Ammon's horn (tissue), 1 donor: ENCODE results near the gene ADPRM.
A peak's percentile ranks its signal among the peaks of the same experiment; 100 is the strongest.
"Not testable (repeated sequence)": the region's sequence is repeated elsewhere in the genome, so short reads cannot be mapped to it uniquely, and the experiment has no call there.

Source experiments
- DNase-seq: peaks from one replicate; pipeline ENCODE4 v3.0.0-alpha.2; 2016; ENCODE audit warnings: low spot score

The ADPRM gene

GRCh38 chr17:10697092-10698081, at the start of gene ADPRM, which contains the start of gene SCO1:
ADPRM (plus strand) TSS chr17:10697594; CDS start chr17:10704927, 7,333 bp downstream.
SCO1 (minus strand) TSS chr17:10697533; CDS start chr17:10697507, 26 bp downstream.
- DNase-seq, result peak; percentile 97

- DNase-seq, result no peak
Measured at GRCh38 chr17:10648381-10648780, 49.0 kb upstream of the ADPRM start.

DNA sequence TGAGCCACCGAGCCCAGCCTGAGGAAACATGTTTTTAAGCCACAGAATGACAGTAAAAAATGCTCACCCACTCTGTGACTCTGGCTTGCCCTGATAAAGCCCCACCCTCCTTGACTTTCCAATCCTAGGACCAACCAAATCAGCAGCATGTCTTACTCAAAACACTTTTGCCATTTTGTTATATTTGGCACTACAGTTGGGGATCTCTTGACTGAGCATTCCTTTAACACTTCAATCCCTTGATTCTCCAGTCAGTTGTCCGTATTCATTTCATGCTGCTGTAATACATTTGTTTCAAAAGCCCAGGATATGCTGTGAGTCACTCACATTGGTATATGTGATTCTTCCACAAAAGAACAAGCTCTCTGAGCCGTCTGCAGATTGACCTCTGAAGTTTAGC, 48.4 kb upstream of the ADPRM start:
- DNase-seq, result no peak

GRCh38 chr17:10649602-10650001, 47.8 kb upstream of the ADPRM start:
- no peak for DNase-seq

GRCh38 chr17:10651927-10652326, 45.5 kb upstream of the ADPRM start:
- DNase-seq, result no peak

DNA sequence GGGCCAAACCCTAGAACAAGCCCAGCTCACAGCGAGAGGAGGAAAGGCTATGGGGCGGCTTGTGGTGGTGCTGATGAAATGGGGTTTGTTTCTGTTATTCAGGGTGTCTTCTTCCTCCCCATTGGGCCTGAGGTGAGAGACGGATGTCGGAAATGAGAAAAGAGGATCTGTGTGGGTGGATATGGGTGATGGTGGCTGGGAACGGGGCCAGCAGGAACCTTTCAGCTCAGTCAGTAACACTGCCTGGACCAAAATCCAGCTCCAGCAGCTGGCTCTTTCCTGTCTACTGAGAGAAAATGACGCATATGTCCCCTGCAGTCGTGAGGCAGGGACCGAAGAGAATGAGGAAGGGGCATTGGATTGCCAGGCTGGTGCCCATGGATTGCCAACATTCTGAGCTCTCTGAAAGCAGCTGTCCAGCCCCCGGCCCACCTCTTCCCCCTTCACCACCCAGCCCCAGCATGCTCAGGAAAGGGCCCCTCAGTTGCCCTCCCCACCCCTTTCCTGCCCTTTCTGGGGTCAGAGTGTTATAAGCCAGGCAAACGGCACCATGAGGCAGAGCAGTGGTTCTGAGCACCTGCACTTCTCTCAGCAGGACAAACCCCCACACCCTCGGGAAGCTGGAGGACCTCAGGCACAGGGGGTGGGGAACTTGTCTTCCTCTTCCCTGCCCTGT, 44.3 kb upstream of the ADPRM start:
- peak; percentile 25 for DNase-seq

DNA sequence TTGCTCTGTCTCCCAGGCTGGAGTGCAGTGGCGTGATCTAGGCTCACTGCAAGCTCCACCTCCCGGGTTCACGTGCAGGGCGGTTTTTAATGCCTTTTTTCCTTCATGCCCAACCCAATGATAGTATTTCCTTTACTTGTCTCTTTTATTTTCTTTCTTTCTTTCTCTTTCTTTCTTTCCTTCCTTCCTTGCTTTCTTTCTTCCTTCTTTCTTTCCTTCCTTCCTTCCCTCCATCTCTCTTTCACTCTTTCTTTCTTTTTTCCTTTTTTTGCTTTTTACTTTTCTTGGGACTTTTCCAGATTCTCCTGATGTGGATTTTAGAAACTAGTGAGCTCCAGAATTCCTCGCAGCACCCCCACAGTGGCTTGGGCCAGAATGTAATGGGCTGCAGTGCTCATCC, 43.4 kb upstream of the ADPRM start:
- no peak for DNase-seq

DNA sequence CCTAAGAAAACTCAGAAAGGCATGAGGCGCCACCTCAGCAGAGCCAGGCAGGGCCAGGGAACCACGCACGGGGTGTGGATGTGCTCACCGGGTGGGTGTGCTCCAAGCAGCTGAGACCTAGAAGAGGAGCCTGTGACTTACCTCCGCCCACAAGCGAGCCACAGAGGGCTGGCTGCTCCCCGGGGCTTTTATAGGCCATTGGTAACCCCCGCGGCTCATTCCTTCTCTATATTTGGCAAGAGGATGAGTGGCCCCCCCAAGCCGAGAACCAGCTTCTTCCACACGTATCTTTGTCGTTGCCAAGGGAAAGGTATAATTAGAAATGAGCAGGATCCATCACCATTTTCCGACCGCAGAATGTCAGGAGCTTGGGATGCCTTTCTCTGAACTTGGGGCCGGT, 40.2 kb upstream of the ADPRM start, which contains the start of gene MYH3:
TSS of gene MYH3 (minus strand) at position 162 of the 400 bp plus-strand sequence. CDS start 2,245 bp downstream, outside the sequence.
- DNase-seq, result no peak

DNA sequence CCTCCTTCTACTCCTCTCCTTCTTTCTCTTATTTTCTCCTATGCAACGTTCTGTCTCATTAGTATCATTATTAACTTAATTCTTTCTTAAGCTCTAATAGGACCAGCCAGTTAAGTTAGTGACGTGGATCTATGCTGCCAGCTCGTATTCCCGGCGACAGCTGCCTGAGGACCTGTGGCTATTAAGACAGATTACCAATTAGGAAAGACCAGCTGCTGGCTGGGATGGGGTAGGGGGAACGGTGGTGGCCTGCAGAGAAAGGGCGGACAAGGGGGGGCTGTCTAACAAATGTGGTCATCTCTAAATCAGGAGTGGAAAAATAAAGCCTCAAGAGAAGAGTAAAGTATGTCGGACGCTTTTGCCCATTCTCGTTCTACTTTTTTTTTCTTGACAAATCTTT, 39.5 kb upstream of the ADPRM start:
- no peak for DNase-seq

DNA sequence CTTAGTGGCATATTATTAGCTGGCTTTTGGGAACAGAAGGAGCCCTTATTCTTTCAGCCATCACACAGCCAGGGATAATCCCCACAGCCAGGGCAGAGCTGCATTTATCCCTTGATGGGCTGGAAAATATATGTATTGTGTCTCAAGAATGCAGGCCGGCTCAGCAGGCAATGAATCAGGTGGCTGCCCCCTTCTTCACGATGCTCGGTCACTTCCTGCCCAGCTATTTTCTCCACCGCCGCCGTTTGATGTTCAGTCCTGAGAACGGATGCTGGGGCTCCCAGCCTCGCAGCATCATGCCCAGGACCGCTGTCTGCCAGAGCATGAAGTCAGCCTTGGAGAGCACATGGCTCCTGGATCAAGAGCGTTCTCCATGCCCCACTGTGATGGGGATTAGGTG, 36.0 kb upstream of the ADPRM start:
- no peak for DNase-seq

DNA sequence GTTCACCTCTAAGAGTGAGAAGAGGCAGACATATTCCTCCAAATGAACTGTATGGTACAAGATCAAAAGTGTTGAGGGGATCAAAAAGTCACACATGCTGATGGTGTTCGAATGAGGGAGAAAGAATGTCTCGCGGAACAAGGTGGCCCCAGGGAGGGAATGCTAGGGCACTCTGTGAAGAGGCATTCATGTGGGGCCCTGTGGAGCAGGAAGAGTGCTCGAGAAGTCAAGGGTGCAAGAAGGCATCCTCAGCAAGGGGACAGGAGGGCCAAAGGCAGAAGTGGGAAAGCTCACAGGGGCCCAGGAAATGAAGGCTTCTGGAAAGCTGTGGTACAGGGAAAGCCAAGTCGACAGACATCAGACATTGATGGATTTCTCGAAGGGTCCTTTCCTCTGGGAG, 34.2 kb upstream of the ADPRM start:
- DNase-seq, result no peak

DNA sequence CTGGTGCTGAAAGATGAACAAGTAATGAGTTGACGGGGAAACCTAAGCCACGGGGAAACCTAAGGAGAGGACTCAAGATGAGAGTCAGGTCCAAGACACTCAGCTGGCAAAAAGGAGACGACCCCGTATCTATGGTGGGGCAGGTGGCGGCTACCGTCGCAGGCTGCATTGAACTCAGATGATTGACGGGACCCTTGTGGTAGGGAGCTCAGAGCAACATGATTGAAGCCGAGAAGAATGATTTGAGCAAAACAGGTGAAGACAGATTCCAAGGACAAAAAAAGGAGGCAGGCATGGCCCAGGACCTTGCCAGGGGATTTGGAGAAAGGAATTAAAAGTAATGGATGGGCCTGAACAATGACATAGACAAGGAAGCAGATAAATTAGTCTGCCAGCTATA, 32.8 kb upstream of the ADPRM start:
- no peak for DNase-seq

- DNase-seq, result peak; percentile 24
Measured at GRCh38 chr17:10666906-10667305, 30.5 kb upstream of the ADPRM start.

DNA sequence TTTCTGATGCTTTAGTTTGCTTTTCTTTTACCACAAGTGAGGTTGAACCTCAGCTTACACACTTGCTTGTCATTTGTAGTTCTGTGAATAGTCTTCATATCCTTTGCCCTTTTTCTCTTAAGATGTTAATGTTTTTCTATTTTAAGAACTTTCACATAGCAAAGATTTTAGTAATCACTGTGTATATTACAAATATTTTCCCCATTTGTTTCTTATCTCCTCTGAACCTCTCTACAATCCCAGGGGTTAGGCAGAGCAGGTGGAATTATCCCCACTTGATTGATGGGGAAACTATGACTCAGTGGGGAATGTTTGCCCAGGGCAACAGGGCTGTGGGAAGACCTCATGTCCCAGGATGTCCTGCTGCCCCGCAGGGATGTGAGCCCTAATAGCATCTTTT, 28.6 kb upstream of the ADPRM start:
- no peak for DNase-seq

DNA sequence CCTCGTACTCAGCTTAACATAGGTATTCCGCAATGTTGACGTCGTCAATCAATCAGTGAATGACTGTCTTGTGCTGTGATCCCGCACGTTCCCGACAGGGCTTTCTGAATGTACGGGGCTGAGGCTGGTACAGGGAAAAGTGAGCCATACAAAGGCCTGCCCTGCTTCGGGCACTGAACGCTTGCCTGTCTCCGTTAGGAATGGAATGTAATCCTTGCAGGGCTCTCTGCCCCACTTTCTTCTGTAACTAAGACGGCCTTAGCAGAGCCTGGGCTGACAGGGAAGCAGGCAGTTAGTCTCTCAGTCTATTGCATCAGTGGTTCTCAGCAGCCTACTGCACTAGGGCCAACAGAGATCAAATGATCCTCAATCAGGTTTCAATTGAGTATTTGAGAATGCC, 24.1 kb upstream of the ADPRM start:
- no peak for DNase-seq

DNA sequence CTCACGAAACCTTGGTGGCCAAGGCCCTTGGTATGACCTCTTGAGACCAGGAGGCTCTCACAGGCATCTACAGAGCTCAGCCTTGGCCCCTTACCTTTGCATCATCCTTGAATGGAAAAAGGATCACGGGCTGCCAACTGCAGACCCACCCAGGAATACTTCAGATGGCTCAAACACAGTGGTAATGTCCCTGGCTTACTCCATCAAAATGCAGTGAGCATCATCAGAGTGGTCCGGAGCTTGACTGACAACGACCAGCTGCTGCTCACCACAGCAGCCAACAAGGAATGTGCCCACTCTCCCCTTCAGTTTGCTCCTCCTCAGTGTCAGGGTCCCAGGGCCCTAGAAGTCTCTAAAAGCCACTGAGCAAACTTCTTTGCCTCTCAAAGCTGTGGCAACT, 22.7 kb upstream of the ADPRM start:
- DNase-seq, result no peak

DNA sequence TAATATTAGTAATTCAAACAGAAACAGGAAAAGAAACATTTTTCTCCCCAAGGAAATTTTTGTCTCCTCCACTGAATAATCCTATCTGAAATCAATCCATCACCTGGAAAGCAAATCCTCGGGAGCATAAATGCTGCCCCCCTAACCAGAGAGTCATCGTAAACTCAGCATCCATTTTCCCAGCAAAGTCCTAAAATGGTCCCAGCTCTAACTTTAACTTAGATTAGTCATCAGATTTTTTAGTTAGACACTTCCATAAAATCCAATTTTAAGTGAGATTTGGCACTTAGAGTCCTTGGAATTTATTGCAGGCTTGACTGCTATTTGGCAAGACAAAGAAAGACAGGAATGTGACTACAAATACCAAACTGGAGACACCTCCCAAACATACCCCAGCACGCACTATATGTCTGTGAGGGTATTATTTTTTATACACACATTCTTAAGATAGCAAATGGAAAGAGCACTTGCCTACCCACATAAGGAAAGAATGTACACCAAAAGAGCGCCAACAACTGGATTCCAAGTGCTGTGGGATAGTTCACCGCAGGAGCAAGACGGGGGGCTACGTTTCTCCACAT, 15.4 kb upstream of the ADPRM start:
- DNase-seq, result no peak

GRCh38 chr17:10683853-10684252, 13.5 kb upstream of the ADPRM start:
- no peak for DNase-seq

- no peak for DNase-seq
Measured at GRCh38 chr17:10687499-10687898, 9.9 kb upstream of the ADPRM start.

- not testable (repeated sequence) for DNase-seq
Measured at GRCh38 chr17:10695875-10696407, 1.5 kb upstream of the ADPRM start.

DNA sequence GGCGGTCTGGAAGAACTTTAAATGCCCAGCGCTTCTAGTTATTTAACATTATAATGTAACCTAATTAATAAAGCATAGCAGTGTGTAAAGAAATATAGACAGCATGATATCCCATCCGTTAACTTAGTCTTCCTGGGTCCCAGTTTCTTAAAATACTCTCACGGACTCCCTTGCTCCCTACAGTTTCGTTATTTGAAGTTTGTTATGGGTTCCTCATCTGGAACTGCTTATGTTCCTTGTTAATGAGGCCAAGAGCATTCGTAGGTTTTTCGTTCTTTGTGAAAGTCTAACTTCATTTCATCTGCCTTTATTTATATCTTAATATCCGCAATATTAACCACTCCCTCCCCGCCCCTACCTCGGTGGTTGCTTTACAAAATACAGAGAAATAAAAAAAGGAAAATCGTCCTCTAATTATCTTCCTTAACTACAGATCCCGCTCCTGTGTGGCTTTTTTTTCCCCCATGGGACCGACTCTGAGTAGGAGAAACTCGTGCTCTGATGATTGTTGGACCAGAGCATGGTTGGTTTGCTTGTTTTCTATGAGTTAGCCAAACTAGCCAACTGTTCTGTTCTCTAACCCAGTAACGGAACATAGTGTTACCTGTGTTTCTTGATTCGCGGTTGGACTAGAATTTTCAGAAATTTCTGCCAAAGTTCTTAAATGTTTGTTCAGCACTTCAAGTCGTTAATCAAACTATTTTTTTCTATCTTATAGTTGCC, 863 bp downstream of the ADPRM start:
- DNase-seq, result no peak

DNA sequence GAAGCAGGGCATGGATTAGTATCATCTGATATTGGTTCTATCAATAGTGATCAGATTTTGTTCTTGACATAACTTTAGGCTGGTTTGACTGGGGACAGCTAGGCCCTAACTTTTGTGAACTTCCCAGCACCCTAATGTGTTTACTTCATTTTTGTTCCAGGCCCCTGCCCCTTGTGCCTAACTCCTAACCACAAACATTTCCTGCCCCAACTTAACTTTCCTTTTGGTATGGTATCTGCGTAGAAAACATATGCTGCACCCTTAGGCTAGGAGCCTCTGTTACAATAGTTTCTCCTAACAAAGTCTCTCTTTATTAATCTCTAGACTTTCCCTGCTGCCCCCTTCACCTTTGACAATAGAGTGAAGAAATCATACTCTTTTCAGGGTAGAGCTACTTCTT, 2.5 kb downstream of the ADPRM start:
- DNase-seq, result no peak
